Middle frontal gyrus (tissue), 1 donor: ENCODE measurements around the gene EPS8L1.

Experiments used
- DNase-seq: peaks from one replicate; pipeline ENCODE4 v3.0.0-alpha.2; 2015; ENCODE audit warnings: low spot score; ENCODE audit errors: extremely low spot score

Gene EPS8L1

DNA sequence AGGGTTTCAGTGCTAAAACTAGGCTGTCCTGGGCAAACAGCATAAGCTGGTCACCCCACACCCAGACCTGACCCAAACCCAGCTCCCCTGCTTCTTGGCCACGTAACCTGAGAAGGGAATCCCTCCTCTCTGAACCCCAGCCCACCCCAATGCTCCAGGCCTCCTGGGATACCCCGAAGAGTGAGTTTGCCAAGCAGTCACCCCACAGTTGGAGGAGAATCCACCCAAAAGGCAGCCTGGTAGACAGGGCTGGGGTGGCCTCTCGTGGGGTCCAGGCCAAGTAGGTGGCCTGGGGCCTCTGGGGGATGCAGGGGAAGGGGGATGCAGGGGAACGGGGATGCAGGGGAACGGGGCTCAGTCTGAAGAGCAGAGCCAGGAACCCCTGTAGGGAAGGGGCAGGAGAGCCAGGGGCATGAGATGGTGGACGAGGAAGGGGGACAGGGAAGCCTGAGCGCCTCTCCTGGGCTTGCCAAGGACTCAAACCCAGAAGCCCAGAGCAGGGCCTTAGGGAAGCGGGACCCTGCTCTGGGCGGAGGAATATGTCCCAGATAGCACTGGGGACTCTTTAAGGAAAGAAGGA lies 39.0 kb downstream of the EPS8L1 start:
- no peak for DNase-seq

DNA sequence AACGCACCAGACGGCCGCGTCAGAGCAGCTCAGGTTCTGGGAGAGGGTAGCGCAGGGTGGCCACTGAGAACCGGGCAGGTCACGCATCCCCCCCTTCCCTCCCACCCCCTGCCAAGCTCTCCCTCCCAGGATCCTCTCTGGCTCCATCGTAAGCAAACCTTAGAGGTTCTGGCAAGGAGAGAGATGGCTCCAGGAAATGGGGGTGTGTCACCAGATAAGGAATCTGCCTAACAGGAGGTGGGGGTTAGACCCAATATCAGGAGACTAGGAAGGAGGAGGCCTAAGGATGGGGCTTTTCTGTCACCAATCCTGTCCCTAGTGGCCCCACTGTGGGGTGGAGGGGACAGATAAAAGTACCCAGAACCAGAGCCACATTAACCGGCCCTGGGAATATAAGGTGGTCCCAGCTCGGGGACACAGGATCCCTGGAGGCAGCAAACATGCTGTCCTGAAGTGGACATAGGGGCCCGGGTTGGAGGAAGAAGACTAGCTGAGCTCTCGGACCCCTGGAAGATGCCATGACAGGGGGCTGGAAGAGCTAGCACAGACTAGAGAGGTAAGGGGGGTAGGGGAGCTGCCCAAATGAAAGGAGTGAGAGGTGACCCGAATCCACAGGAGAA lies 39.9 kb downstream of the EPS8L1 start:
- DNase-seq: no peak

DNA sequence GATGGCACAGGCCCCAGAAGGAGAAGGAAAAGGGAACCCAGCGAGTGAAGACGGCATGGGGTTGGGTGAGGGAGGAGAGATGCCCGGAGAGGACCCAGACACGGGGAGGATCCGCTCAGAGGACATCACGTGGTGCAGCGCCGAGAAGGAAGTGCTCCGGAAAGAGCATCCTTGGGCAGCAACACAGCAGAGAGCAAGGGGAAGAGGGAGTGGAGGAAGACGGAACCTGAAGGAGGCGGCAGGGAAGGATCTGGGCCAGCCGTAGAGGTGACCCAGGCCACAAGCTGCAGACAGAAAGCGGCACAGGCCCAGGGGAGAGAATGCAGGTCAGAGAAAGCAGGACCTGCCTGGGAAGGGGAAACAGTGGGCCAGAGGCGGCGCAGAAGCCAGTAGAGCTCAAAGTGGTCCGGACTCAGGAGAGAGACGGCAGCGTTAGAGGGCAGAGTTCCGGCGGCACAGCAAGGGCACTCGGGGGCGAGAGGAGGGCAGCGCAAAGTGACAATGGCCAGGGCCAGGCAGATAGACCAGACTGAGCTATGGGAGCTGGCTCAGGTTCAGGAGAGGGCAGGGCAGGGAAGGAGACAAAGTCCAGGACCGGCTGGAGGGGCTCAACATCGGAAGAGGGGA lies 40.7 kb downstream of the EPS8L1 start:
- peak; percentile 62 for DNase-seq

DNA sequence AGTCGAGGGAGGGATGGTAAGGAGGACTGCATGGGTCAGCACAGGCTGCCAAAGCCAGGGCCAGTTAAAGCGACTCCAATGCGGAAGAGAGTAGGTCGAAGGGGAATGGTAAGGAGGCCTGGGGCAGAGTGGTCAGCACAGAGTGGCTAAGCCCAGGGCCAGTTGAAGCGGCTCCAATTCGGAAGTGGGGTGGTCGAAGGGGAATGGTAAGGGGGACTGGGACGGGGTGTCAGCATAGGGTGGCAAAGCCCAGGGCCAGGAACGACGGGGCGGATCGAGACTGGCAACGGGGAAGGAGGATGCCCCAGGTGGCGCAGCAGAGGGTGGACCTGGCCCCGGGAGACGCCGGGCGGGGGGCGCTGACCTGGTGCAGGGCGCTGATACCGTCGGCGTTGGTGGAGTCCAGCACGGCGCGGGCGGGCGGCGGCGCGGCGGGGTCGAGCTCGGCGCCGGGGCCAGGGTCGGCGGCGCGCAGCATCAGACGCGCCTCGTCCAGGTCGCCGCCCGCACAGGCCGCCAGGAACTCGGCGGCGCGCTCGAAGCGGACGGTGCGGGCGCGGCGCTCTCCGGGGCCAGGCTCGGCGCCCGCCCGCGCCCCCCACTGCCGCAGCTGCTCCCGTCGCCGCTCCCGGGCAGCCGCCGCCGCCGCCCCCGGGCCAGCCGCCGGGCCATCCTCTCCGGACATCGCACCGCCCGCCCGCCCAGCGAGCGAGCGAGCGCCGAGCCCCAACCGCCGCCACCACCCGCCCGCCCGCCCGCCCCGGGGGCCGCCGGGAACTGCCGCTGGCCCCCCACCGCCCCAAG lies 41.4 kb downstream of the EPS8L1 start, which contains the start of gene PPP1R12C:
Gene PPP1R12C (minus strand): TSS at position 779 of the 804 bp plus-strand sequence. CDS start 94 bp downstream, at position 685.
- DNase-seq: no peak

DNA sequence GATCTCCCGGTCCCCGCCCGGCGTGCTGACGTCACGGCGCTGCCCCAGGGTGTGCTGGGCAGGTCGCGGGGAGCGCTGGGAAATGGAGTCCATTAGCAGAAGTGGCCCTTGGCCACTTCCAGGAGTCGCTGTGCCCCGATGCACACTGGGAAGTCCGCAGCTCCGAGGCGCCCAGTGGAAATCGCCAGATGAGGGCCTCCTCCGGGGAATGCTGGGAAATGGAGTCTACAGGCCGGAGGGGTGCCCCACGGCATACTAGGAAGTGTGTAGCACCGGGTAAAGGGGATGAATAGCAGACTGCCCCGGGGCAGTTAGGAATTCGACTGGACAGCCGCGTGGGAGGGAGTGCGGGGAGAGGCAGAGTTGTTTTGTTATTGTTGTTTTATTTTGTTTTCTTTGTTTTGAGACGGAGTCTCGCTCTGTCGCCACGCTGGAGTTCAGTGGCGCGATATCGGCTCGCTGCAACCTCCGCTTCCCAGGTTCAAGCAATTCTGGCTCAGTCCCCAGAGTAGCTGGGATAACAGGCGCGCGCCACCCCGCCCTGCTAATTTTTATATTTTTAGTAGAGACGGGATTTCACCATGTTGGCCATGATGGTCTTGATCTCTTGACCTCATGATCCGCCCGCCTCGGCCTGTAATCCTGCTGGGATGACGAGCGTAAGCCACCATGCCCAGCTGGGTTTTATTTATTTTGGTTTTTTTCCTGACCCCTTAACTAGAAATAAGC lies 42.2 kb downstream of the EPS8L1 start:
- DNase-seq: peak; percentile 98

DNA sequence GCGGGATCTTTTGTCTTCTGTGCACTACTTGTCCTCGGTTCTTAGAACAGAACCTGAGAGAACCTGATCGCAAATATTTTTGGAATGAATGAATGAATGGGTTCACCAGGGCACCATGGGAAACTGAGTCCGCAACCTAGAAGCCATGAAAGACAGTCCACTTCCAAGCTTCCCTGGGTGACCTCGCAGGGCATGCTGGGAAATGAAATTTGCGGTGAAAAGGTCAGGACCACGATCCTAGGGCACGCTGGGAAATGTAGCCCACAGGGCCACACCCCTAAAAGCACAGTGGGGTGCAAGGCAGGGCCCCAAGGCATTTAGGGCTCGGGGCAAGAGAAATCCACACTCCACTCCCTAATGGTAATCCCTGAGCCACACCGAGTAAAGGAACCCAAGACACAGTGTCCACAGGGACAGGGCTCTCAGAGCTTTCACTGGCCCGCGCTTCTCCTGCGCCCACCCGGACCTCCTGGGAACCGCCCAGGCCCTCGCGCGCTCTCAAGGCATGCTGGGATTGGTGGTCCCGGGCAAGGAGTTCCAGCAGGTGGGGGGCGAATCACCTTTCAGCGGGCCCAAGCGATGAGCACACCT lies 42.8 kb downstream of the EPS8L1 start:
- peak; percentile 75 for DNase-seq

DNA sequence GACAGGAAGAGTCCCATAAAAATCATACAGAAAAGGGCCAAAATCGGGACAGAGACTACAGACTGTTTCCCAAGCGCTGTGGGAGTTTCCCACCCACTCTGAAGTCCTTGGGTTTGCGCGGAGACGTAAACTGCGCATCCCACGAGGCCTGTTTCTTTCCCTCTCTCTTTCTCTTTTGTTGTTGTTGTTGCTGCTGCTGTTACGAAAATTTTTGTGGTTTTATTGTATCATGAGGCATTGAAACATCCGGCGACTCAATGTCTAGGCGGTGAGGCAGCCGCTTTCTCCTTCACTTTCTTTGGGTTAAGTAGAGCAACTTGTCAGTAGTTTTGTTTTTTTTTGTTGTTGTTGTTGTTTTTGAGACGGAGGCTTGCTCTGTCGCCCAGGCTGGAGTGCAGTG lies 43.4 kb downstream of the EPS8L1 start:
- DNase-seq: no peak

DNA sequence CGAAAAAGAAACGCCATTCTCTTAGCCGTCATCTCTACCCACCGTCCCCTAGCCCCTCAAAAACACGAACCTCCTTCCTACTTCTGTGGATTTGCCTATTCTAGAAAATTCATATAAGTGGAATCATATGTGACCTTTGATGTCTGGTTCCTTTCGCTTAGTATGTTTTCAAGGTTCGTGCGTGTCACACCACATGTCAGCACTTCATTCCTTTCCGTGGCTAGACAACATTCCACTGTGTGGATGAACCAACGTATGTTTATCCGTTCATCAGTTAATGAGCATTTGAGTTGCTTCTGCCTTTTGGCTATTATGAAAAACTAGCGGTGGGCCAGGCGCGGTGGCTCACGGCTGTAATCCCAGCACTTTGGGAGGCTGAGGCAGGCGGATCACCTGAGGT lies 55.8 kb downstream of the EPS8L1 start:
- DNase-seq: no peak

DNA sequence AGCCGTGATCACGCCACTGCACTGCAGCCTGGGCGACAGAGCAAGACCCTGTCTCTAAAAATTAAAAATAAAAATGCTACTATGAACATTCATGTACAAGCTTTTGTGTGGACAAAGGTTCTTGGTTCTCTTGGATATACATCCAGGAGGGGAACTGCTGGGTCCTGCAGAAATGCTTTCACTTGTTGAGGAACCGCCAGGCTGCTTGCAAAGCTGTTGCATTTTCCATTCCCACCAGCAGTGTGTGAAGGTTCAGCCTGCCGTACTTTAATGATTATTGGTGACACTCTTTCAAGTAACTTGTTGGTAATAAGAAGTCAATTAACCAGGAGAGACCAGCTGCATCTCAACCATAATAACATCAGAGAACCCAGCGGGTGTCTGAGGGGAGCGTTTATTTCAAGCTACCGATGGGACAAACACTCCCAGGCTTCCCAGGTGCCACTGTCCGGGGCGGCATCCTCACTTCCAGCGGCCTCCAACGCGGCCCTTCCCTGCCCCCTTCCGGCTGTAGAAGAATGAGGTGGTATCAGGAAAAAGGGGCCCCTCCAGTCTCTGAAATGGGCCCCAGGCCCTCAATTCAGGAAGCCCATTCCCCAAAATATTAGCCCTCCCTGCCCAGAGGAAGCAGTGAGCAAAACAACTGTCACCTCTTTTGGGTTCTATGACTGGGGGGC lies 56.9 kb downstream of the EPS8L1 start:
- DNase-seq: no peak

DNA sequence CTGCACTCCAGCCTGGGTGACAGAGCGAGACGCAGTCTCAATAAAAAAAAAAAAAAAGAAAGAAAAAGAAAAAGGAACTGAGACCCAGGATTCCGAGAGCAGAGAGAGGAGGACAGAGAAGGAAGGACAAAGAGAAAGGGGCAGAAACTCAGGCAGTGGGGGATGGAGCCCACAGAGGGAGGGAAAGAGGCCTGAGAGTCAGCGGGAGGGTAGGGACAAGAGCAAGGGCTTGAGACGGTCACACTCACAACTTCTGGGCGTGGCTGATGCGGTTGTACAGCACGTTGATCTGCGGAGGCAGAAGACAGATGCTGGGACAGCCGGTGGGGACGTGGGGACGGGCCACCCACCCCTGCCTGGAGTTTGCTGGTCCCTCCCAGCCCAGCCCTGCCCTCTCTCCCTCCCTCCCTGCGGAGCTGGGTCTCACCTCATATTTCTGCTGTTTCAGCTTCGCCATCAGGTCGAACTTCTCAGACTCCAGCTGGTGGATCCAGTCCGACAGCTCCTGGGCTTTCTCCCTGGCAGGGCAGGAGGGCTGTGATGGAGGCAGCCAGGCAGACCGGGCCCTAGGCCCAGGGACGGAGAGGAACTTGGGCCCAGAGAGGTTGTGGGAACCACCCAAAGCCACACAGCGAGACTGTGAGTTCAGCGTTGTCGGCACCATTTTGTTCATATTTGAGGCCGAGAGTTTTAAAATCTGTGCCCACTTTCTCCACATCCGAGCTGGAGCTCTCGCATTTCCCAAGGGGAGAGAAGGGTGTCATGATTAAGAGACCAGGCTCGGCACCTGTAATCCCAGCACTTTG lies 58.2 kb downstream of the EPS8L1 start:
- DNase-seq: no peak

DNA sequence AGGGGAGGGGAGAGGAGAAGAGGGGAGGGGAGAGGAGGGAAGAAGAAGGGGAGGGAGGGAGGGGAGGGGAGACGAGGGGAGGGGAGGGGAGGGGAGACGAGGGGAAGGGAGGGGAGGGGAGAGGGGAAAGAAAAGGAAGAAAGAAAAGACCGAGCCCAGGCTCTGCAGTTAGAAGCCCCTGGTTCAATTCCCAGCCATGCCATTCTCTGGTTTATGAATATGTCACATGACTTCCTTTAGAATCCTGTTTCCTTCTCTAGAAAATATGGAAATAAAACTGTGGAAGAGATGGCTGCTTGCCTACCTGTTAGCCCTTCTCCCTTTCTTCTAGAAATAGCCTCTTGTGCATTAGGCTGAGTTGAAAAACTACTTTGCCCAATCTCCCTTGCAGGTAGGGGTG lies 59.1 kb downstream of the EPS8L1 start:
- no peak for DNase-seq

DNA sequence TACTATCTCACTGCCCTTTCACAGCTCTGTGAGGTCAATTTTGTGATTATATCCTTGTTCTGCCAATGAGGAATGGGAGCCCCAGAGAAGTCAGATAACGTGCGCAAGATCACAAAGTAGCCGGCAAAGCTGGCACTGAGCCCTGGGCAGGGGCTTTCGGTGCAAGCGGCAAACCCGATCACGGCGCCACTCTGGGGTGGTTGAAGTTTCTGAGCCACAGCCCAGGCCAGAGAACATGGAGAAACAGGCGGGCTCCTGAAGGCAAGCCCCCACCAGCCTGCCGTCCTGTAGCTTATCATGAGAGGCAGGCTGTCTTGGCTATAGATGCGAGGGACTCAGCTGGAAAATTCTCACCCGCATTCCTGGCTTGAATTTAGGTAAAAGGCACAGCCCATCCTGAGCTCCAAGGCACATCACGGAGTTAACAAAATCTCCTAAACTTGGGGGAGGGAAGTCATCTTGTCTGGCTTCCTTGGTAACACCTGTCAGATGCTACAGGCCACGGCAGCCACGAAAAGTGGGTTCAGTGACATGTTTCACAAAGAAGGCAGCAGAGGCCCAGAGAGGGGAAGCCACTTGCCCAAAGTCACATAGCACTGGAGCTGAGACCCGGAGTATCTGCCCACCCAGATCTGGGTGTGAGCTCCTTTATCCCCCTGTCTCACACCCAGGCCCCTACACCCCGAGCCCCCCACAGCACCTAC lies 60.9 kb downstream of the EPS8L1 start:
- no peak for DNase-seq
